HTR-8/SVneo (cell line): ENCODE results near the gene TACC2.
A peak's percentile ranks its signal among the peaks of the same experiment; 100 is the strongest.

Experiments used
- DNase-seq: peaks from one replicate; pipeline ENCODE4 v3.0.0; 2011; ENCODE audit warnings: low spot score, mixed read lengths; ENCODE audit not compliant: insufficient read length
- FAIRE-seq: peaks from 2 replicates; lab custom pipeline; 2011; peaks lifted over from hg19 to GRCh38; lab: Jason Lieb, UNC

Gene TACC2

DNA sequence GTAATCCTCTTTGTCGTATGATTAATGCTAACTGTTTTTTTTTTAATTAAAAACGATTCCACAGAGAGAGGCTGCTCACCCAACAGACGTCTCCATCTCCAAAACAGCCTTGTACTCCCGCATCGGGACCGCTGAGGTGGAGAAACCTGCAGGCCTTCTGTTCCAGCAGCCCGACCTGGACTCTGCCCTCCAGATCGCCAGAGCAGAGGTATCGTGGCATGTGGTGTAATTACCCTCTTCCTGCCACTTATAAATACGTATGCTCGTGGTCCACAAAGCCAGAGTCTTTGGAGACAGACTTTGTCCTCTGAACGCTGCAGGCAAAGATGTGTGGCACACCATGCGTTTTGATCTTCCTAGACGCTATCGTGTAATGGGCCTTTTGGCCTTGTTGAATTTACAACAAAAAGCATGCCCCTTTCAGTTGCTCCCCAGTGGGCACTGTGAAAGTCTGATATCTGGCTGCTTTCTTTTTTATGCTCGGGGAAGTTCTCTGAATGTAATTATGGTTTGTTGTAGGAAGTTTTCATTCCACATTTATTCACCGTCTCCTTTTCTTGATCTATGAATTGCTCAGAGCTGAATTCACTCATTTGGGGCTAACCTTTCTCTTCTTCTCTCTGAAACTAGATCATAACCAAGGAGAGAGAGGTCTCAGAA is 248.5 kb downstream of the TACC2 start:
- DNase-seq = no peak
- FAIRE-seq = no peak

DNA sequence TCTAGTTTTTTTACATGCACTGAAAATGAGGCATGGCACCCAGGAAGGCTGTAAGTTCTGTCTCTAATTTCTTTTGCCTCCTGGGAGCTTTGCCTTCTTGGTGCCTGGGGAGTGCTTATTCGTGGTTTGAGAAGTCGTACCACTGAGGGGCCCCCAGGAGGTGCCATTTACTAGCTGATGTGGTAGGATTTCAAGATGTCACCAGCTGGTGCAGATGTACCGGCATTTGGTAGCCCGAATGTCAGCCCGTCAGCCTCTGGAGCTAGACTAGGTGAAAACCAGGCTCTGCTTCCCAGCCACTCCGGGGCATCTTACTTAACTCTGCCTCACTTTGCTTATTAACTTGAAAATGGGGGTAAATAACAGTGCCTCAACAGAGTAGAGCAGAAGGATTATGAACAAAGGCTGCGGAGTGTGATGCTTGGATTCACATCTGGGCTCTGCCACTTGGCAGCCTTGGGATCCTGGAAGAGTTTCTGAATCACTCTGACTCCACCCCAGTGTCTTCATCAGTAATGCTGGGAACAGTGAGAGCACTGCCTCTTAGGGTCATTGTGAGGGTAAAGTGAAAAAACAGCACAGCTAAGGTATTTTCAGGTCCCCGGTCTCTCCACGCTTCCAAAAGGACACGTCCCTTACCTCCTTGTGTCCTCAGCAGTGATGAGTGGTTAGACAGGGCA is 250.8 kb downstream of the TACC2 start:
- FAIRE-seq (no peak), DNase-seq (no peak)

GRCh38 chr10:122240401-122240800 is 251.4 kb downstream of the TACC2 start:
- FAIRE-seq = no peak

DNA sequence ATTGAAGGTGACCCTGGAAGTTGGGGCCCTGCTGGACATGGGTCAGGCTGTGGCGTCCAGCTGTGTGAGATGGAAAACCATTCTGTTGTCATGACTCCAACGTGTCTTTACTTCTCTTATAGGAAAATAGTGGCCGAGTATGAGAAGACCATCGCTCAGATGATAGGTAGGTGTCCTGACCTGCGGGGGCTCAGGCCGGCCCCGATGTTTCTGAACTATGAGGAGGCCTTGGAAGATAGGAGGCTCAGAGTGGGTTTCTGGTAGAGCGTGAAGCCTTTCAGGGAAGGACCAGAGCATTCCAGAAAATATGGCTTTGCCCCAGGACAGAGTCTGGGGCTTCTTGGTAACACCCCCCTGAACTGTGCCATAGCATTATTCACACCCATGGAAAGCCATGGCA is 252.9 kb downstream of the TACC2 start:
- FAIRE-seq = no peak
- DNase-seq = no peak

More at GRCh38 chr10:122240401-122240800, 251.4 kb downstream of the TACC2 start:
- no peak for DNase-seq

GRCh38 chr10:122243550-122243949 is 254.6 kb downstream of the TACC2 start:
- FAIRE-seq (no peak), DNase-seq (no peak)

DNA sequence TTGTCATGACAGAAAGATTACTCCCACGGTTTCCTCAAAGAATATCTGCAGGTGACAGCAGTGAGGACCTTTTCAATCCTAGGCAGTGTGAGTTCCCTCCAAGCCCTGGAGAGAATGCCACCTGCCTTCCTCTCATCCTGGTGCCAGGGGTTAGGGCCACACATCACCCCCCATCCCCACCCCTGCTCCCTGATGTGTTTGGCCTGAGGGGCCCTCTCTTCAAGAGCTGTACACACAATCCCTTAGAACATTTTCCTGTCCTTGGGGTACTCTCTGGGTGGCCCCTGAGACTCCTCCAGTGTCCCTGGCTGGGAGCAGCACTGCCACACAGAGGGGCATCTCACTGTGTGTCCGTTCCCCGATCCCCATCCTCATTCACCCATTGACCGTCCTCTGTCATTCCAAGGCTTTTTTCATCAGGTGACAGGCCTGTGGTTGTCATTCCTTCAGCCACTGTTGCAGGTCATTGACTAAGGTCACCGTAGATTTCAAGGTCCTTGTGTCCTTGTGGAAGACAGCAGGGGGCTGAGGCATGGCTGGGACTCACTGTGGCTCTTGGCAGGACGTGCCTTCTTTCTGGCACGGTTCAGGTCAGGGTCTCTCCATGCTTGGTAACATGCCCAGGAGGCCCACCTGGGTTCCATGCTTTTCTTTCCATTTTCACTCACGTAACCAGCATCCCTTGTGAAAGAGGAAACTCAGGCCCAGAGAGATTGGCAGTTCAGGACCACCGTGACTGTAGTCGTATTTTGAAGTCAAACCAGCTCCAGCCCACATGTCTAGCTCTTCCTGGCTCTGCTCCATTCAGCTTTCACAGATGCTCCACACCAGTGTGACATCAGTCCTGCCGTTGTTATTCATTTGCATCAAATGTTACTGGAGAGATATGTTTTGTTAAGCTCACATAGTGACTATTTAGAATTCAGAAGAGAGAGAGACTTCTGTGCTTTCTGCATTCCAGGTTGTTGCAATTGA is 255.3 kb downstream of the TACC2 start:
- no peak for FAIRE-seq
- no peak for DNase-seq

DNA sequence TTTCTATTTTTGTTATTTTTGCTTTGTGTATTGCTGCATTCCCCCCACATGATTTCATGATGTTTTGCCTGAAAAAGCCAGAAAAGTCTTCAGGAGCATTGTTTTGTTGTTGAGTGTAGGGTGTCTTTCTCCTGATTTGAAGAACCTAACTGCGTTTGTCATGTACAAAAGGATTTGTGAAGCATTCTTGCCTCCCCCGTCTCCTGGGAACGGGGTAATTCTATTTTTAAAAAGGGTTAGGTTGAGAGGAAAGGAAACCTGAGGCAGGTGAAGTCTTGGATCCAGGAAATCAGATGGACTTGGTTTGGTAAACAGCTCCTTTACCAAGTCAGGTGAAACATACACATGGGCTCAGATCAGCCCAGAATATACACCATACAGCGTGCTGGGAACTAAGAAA is 256.2 kb downstream of the TACC2 start:
- DNase-seq (no peak), FAIRE-seq (no peak)

GRCh38 chr10:122245897-122246296 is 256.9 kb downstream of the TACC2 start:
- DNase-seq (no peak), FAIRE-seq (no peak)

DNA sequence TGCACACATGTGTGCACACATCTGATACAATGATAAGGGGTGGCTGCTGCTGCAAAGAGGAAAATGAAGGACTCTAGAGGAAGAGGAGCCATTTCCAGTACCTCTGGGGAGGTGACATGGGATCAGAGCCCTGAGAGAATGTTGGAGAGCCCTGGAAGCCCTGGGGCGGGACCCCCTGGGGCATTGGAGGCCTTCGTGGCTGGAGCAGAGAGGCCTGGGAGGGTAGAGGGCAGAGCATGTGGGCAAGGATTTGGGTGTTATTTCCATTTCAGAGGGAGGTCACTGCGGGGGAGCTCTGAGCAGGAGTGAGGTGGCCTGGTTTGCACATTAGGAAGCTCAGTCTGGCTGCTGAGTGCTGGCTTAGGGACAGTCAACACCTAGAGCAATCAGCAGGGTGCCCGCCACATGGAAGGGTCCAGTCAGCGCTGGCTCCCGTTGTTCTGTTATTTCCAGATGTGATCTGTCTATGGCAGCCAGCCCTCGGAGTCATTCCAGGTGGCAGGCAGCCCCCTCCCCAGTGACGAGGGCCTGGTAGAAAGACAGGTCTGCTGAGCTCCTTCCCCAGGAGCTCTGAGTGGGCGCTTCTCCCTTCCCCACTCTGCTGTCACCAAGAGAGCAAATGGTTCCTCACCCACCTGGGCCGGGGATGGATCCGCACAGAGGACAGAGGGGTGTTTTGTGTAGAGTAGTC is 258.0 kb downstream of the TACC2 start:
- DNase-seq = no peak
- no peak for FAIRE-seq

- FAIRE-seq = no peak
- no peak for DNase-seq
These were observed 259.7 kb downstream of the TACC2 start for GRCh38 chr10:122248356-122249302.

- DNase-seq (no peak), FAIRE-seq (peak; percentile 23)
These were observed 260.4 kb downstream of the TACC2 start for GRCh38 chr10:122249303-122249850.

- DNase-seq (no peak), FAIRE-seq (no peak)
These were observed 261.2 kb downstream of the TACC2 start for GRCh38 chr10:122249991-122250750.

DNA sequence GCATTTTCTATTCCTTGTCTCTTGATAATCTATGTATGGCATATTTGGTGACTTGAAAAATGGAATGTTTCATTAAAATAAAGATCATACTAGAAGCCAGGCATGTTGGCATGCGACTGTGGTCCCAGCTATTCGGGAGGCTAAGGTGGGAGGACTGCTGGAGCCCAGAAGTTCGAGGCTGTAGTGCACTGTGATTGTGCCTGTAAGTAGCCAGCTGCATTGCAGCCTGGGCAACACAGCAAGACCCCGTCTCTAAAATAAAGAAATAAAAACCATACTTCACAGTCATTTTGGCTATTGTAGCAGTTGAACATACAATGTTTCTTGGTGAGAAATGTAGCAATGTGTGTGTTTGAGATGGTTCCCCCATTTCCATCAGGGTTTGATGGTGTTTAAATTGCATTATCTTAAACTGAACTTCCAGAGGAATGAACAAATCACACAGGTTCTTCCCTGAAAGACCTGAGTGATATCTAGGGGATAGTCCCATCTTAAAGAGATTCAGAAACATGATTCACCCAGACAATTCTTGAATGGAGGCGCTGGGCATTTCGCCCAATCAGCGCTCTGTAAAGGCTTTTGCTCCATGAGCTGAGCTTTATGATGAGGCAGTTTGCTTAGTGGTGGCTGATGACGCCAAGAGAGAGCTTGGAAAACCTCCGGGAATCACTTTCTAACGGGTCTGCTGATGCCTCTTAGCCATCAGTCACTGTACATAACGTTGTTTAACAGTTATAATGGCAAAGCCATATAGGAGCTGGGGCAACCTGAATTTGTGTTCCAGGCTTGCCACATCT is 262.7 kb downstream of the TACC2 start:
- FAIRE-seq (no peak), DNase-seq (no peak)

- FAIRE-seq (no peak), DNase-seq (no peak)
These were observed 263.8 kb downstream of the TACC2 start for GRCh38 chr10:122252805-122253204.

DNA sequence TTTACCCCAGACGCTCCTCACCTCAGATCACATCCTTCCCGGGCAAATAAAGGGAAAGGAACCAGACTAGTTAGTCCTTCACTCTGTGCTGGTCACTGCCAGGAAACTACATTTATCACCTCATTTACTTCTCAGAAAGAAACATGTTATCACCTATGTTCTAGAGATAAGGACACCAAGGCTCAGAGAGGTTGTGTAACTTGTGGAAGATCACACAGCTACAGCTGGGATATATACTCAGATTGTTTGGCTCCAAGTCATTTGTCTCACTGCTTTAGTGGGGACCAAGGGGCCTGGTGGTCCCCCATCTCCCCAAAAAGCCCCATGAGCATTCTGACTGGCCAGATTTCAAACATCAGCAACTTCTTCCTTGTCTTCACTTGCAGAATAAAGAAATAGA is 264.6 kb downstream of the TACC2 start:
- DNase-seq (no peak), FAIRE-seq (no peak)

- no peak for DNase-seq
- no peak for FAIRE-seq
These were observed 265.9 kb downstream of the TACC2 start for GRCh38 chr10:122254831-122255230.

DNA sequence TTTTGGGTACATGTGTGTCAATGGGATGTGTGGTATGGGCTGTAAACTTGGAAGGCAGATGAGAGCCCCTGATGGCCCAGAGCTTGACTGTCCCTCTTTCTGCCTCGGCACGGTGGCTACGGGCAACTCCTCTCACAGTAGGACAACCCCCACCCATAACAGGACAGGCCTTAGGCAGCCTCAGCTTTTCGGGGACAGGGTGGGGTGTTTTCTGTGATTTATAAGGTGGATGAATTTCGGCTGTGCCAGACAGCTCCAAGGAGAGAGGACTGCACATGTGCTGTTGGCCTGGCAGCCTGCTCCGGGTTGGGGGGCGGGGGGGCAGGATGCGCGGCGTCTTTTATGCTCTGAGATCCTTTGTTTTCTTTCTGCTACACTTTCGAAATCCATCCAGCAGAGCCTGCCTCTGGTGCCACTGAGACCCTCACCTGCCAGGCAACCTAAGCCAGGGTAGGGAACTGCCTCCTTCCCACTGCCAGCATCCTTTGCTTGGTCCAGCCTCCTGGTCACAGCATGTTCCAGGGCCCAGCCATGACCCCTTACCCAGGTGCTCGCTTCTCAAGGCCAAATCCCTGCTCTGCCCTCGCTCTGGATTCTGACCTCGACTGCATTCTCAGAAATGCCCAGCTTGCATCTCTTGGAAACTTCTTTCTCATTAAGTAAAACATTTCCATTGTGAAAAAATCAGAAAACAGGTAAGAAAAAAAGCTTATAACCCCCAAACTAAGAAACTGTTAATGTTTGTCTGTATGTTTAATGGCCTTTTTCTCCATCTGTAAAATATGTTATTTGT is 266.7 kb downstream of the TACC2 start:
- no peak for DNase-seq
- no peak for FAIRE-seq
